ENCODE data around the gene AK9.
"Not testable (repeated sequence)": the region's sequence is repeated elsewhere in the genome, so short reads cannot be mapped to it uniquely, and the experiment has no call there.

The AK9 gene

GRCh38 chr6:109465772-109466171, 225.2 kb downstream of the AK9 start:
- DNase-seq (ENCODE audit: low read depth, low spot score): no peak
- peaks cover 92% of the 10 kb centered on the region for H3K36me3 ChIP-seq (ENCODE audit: insufficient read depth, low read length)
- H3K9ac ChIP-seq (ENCODE audit: insufficient read length): no peak overlapping the region
- no peak overlapping the region for H3K27ac ChIP-seq
- no peaks in the 10 kb centered on the region for H3K9me3 ChIP-seq (ENCODE audit: low read depth, low read length)
- TF ChIP-seq EZH2 (IDR thresholded peaks at IDR 0.05) (no peak), FOXP2 (optimal IDR thresholded peaks at IDR 0.05; ENCODE audit: control extremely low read depth, extremely low read length, insufficient read depth) (no peak), POLR2AphosphoS5 (IDR thresholded peaks at IDR 0.05; ENCODE audit: borderline replicate concordance, low read depth, low read length) (no peak)
- H3K4me3 ChIP-seq: no peak overlapping the region

DNA sequence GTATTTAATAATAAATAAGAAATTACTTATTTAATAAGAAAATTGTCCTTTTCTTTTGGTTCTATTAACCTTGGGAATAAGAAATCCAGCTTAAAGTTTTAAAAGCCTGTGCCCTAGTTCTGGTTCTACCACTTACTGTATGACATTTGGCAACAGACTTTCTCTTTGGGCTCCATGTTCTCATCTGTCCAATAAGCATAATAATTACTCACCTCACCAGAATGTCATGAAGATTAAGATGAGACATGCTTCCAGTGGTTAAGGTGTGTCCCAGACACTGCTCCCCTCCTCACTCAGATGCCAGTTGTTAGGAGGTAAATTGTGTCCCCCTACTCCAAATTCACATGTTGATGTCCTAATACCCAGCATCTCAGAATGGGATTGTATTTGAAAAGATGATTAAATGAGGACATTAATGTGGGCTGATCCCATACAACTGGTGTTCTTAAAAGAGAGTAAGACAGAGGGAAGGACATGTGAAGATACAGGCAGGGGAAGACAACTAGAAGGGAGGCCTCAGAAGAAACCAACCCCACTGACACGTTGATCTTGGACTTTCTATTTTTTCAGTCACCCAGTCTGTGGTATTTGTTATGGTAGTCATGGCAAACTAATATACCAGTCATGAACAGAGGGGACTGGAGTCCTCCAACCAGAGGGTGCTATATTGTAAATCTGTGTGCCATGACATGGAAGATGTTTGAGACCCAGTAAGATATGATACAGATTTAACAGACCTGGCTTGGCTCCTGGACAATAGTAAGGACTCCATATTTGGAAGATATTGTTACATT, 229.1 kb downstream of the AK9 start:
- no peak overlapping the region for H3K4me3 ChIP-seq
- peaks cover 53% of the 10 kb centered on the region for H3K36me3 ChIP-seq (ENCODE audit: insufficient read depth, low read length)
- TF ChIP-seq EZH2 (IDR thresholded peaks at IDR 0.05): no peak
- TF ChIP-seq FOXP2 (optimal IDR thresholded peaks at IDR 0.05; ENCODE audit: control extremely low read depth, extremely low read length, insufficient read depth): no peak
- no peak for TF ChIP-seq POLR2AphosphoS5 (IDR thresholded peaks at IDR 0.05; ENCODE audit: borderline replicate concordance, low read depth, low read length)
- no peaks in the 10 kb centered on the region for H3K9me3 ChIP-seq (ENCODE audit: low read depth, low read length)
- H3K9ac ChIP-seq (ENCODE audit: insufficient read length): no peak overlapping the region
- no peak for DNase-seq (ENCODE audit: low read depth, low spot score)
- H3K27ac ChIP-seq: no peak overlapping the region

DNA sequence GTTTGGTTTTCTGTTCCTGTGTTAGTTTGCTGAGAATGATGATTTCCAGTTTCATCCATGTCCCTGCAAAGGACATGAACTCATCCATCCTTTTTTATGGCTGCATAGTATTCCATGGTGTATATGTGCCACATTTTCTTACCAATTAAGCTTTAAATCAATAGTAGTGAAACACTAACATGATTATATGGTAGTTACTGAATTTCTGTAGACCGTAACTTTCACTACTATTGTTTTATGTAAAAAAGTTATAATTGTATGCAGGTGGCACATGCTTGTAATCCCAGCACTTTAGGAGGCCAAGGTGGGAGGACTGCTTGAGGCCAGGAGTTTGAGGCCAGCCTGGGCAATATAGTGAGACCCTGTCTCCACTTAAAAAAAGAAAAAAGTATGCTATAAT, 229.8 kb downstream of the AK9 start:
- H3K4me3 ChIP-seq: not testable (repeated sequence)

DNA sequence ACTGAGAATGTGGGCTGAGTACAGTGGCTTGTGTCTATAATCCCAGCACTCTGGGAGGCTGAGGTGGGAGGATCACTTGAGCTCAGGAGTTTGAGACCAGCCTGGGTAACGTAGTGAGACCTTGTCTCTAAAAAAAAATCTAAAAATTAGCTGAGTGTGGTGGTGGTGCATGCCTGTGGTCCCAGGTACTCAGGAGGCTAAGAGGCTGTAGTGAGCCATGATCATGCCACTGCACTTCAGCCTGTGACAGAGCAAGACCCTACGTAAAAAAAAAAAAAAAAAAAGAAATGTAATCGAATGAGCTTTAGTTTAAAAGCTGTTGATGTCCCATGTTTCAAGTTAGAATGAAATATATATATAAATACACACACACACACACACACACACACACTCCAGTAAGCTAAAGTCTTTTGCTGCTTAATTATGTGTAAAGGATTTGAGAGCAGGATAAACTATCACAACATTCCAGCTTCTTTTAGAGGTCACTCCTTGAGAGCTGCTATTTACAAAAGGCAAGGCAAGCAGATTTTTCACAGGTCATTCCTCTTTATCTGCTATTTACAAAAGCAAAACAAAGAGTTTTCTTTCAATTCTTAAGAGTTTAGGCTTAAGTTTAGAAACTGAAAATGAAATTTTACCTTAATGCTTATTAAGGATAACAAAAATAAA, 230.7 kb downstream of the AK9 start:
- Histone ChIP-seq H3K9ac (ENCODE audit: insufficient read length) (no peak overlapping the region), H3K4me3 (no peak overlapping the region), H3K27ac (peak overlapping the region; percentile 75), H3K36me3 (ENCODE audit: insufficient read depth, low read length) (peaks cover 37% of the 10 kb centered on the region), H3K9me3 (ENCODE audit: low read depth, low read length) (no peaks in the 10 kb centered on the region)
- no peak for DNase-seq (ENCODE audit: low read depth, low spot score)
- no peak for TF ChIP-seq EZH2 (IDR thresholded peaks at IDR 0.05)
- TF ChIP-seq POLR2AphosphoS5 (IDR thresholded peaks at IDR 0.05; ENCODE audit: borderline replicate concordance, low read depth, low read length): no peak
- no peak for TF ChIP-seq FOXP2 (optimal IDR thresholded peaks at IDR 0.05; ENCODE audit: control extremely low read depth, extremely low read length, insufficient read depth)

More for the DNA sequence above, 229.8 kb downstream of the AK9 start:
- not testable (repeated sequence) for DNase-seq (ENCODE audit: low read depth, low spot score); H3K9ac ChIP-seq (ENCODE audit: insufficient read length); H3K9me3 ChIP-seq (ENCODE audit: low read depth, low read length); H3K27ac ChIP-seq
- peaks cover 46% of the 10 kb centered on the region for H3K36me3 ChIP-seq (ENCODE audit: insufficient read depth, low read length)

DNA sequence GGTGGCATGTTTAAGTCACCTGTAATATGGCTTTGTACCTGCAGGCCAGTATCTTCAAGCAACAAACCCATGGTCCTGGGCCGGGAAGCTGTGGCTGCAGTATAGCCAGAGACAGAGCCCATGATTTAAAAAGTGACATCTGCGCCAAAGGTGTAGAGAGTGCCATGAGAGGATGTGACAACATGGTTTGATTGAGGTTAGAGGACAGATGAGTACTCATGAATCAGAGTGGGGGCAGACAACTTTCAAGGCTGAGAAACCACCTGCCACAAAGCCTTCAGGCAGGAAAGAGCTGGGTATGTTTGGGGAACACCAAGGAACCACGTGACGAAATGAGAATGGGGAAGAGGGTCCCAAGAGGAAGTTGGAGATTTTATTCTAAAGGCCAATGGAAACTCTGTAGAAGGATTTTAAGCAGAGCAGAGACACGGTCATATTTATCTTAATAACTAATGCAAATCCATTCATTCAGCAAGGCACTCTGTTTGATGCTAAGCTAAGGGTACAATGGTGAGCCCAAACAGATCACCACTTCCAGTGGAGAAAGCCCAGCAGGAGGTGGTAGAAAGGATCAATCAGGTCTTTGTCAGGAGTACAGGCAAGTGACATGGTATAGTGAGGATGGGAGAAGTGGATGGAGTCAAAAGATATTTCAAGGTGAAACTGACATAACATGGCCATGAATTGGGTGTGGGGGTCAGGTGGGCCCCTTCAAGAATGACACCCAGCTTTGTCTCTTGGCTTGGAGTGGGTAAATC, 232.0 kb downstream of the AK9 start:
- DNase-seq (ENCODE audit: low read depth, low spot score): no peak
- no peak for TF ChIP-seq POLR2AphosphoS5 (IDR thresholded peaks at IDR 0.05; ENCODE audit: borderline replicate concordance, low read depth, low read length)
- no peak for TF ChIP-seq EZH2 (IDR thresholded peaks at IDR 0.05)
- TF ChIP-seq FOXP2 (optimal IDR thresholded peaks at IDR 0.05; ENCODE audit: control extremely low read depth, extremely low read length, insufficient read depth): no peak
- H3K9me3 ChIP-seq (ENCODE audit: low read depth, low read length): no peaks in the 10 kb centered on the region
- H3K27ac ChIP-seq: no peak overlapping the region
- no peak overlapping the region for H3K4me3 ChIP-seq
- H3K36me3 ChIP-seq (ENCODE audit: insufficient read depth, low read length): peaks cover 24% of the 10 kb centered on the region
- H3K9ac ChIP-seq (ENCODE audit: insufficient read length): no peak overlapping the region

GRCh38 chr6:109457562-109457996, 233.4 kb downstream of the AK9 start:
- peak overlapping the region; percentile 81 for H3K27ac ChIP-seq
- H3K36me3 ChIP-seq (ENCODE audit: insufficient read depth, low read length): peaks cover 15% of the 10 kb centered on the region
- TF ChIP-seq EZH2 (IDR thresholded peaks at IDR 0.05) (no peak), POLR2AphosphoS5 (IDR thresholded peaks at IDR 0.05; ENCODE audit: borderline replicate concordance, low read depth, low read length) (peak; percentile 46; the same call in 1 of the 2 replicates)
- no peak for DNase-seq (ENCODE audit: low read depth, low spot score)
- H3K9me3 ChIP-seq (ENCODE audit: low read depth, low read length): no peaks in the 10 kb centered on the region
- no peak overlapping the region for H3K9ac ChIP-seq (ENCODE audit: insufficient read length)
- peak overlapping the region; percentile 84 for H3K4me3 ChIP-seq

DNA sequence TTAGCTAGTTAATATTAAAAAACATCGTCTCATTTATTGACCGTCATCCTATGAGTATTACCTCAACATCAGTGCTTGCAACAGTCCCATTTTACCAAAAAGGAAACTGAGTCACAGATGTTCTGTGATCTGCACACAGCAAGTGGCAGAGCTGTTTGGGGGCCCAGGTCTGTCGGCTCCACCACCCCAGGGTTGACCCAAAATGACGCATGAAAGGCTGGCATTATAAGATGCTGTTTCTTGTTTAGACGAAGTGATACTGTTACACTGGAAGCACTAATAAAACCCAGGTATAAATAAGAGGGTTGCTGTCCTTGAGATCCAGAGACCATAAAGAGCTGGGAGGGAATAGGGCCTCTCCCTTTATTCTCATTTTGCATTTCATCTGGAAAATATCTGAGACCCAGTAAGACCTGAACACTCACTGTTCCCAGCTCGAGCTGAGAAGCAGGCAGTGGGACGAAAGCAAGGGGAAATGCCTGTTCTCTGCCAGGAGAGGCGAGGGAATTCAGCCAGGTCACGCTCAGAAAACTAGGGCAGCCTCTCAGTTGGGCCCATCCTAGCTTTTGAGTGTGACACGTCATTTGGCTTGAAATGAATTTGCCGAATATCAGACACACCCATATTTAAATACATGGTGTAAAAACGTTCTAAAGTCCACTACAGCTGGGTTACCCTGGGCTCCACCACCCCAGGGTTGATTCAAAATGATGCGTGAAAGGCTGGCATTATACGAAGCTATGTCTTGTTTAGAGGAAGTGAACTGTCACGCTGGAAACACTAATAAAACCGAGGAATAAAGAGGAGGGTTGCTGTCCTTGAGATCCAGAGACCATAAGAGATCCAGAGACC, 234.1 kb downstream of the AK9 start:
- peak overlapping the region; percentile 84 for H3K4me3 ChIP-seq

More for the DNA sequence above, 234.1 kb downstream of the AK9 start:
- TF ChIP-seq FOXP2 (optimal IDR thresholded peaks at IDR 0.05; ENCODE audit: control extremely low read depth, extremely low read length, insufficient read depth): no peak
- no peak for TF ChIP-seq POLR2AphosphoS5 (IDR thresholded peaks at IDR 0.05; ENCODE audit: borderline replicate concordance, low read depth, low read length)
- no peak for TF ChIP-seq EZH2 (IDR thresholded peaks at IDR 0.05)
- Histone ChIP-seq H3K27ac (peak overlapping the region; percentile 81), H3K9me3 (ENCODE audit: low read depth, low read length) (no peaks in the 10 kb centered on the region), H3K36me3 (ENCODE audit: insufficient read depth, low read length) (peaks cover 9% of the 10 kb centered on the region), H3K9ac (ENCODE audit: insufficient read length) (no peak overlapping the region)
- no peak for DNase-seq (ENCODE audit: low read depth, low spot score)

Data from SK-N-MC (cell line).